ENCODE results near the gene PPIH.
"Not testable (repeated sequence)": the region's sequence is repeated elsewhere in the genome, so short reads cannot be mapped to it uniquely, and the experiment has no call there.

Gene PPIH

DNA sequence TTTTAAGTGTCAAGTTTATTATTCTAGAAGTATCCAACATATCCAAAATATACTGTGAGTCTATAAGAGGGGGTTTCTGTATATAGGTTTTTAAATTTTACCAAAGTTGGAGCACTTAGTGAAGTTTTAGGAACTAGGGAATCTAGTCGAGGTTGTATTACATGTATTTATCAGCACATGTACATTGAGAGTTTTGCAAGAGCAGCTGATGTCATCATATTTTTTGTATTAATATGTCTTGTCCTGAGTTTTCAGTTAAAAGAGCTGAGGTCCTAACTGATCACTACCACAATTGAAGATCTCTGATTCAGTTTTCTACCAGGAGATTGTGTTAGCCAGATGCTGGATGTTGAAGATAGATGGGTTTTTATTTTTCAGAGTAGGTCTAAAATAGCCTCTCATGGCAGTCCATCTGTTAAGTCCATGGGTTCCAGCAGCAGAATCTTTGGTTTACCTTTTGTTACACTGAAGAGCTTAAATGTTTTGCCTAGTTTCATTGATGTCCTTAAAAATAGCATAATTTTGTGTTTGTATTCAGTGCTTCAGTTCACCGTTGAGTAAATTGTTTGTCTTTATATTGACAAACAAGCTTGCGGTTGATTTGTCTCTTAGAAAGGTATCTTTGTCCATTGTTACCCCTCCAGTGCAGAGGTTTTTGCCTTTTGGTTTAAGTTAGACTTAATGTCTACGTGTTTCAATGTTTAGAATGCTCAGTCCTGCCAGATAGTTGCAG lies 40.0 kb downstream of the PPIH start:
- ChIA-PET CTCF (no interaction called here), POLR2A (interaction anchor here (0.8 to 0.9 kb wide), 2 partner anchors 40 to 68 kb away, joined by 3 read pairs; partner anchors contain the start of genes C1orf50, P3H1 and PPIH)
- TF ChIP-seq CTBP1 (IDR thresholded peaks at IDR 0.05; ENCODE audit: borderline replicate concordance) (no peak), LEF1 (IDR thresholded peaks at IDR 0.05; ENCODE audit: borderline replicate concordance) (no peak), ELF4 (IDR thresholded peaks at IDR 0.05) (no peak), FOXM1 (IDR thresholded peaks at IDR 0.05; ENCODE audit: borderline replicate concordance) (no peak), L3MBTL2 (conservative IDR thresholded peaks at IDR 0.05) (no peak)
- no peak for DNase-seq (ENCODE audit: extremely low spot score)

DNA sequence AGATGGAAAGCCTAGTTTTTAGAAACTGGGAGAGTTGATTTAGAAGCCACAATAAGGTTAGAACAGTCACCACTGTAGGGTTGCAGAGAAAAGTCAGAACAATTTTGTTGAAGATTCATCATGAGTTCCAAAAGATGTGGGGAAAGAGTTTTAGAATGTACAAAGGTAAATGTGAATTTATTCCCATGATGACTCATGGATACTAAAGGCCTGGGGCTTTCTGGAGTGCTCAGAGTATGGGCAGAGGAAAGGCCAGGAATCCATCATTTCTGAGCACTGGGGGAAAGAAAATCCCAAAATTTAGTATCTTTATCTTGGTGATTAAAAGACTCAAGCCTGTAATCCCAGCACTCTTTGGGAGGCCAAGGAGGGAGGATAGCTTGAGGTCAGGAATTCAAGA lies 41.8 kb downstream of the PPIH start:
- DNase-seq (ENCODE audit: extremely low spot score): no peak
- ChIA-PET POLR2A (no interaction called here), CTCF (no interaction called here)
- TF ChIP-seq NFRKB (IDR thresholded peaks at IDR 0.05) (no peak), SP1 (IDR thresholded peaks at IDR 0.05) (no peak), FOXM1 (IDR thresholded peaks at IDR 0.05; ENCODE audit: borderline replicate concordance) (no peak), SUZ12 (IDR thresholded peaks at IDR 0.05) (no peak)
- TF ChIP-seq, protein P1, sequence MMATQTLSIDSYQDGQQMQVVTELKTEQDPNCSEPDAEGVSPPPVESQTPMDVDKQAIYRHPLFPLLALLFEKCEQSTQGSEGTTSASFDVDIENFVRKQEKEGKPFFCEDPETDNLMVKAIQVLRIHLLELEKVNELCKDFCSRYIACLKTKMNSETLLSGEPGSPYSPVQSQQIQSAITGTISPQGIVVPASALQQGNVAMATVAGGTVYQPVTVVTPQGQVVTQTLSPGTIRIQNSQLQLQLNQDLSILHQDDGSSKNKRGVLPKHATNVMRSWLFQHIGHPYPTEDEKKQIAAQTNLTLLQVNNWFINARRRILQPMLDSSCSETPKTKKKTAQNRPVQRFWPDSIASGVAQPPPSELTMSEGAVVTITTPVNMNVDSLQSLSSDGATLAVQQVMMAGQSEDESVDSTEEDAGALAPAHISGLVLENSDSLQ (IDR thresholded peaks at IDR 0.05): no peak

DNA sequence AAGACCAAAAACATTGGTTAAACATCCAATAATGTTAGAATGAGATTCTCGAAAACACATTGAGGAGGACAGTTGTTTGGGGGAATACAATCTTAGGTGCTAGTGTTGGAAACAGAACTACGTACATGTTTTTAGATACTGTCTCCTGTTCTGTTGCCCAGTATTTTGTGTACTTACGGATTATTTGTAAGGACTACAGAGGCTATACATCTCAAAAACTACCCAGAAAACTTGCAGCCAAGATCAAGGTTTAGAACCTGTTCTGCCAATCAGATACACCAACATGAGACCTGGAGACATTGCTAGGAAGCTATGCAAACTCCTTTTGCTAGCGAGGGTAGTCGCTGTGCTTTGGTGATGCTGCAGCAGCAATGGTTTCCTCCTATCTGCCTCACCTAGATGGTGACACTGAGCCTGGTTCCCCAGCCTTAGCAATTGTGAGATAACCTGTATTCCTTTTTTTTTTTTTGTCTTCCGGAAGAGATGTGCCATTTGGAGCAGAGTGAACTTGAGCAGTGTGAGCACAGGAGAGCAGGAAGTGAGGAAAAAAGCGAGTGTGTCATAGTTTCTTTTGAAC lies 45.8 kb downstream of the PPIH start:
- POLR2A ChIA-PET: no interaction called here
- CTCF ChIA-PET: no interaction called here
- TF ChIP-seq HDGF (IDR thresholded peaks at IDR 0.05; ENCODE audit: borderline replicate concordance) (no peak), SUZ12 (IDR thresholded peaks at IDR 0.05) (no peak), LEF1 (IDR thresholded peaks at IDR 0.05; ENCODE audit: borderline replicate concordance) (no peak), ZNF384 (IDR thresholded peaks at IDR 0.05) (no peak), ARNT (IDR thresholded peaks at IDR 0.05) (no peak), ELF4 (IDR thresholded peaks at IDR 0.05) (no peak)
- TF ChIP-seq, protein P1 (IDR thresholded peaks at IDR 0.05): no peak
- DNase-seq (ENCODE audit: extremely low spot score): no peak

DNA sequence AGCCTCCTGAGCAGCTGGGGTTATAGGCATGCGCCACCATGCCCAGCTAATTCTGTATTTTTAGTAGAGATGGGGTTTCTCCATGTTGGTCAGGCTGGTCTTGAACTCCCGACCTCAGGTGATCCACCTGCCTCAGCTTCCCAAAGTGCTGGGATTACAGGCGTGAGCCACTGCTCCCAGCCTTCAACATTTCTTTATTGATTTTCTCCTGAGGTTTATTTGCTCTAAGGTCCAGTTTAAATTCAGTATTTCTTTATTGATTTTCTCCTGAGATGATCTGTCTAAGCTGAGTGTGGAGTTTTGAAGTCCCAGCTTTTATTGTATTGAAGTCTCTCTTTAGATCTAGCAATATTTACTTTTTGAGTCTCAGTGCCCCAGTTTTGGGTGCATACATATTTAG lies 54.6 kb downstream of the PPIH start:
- POLR2A ChIA-PET: not testable (repeated sequence)

DNA sequence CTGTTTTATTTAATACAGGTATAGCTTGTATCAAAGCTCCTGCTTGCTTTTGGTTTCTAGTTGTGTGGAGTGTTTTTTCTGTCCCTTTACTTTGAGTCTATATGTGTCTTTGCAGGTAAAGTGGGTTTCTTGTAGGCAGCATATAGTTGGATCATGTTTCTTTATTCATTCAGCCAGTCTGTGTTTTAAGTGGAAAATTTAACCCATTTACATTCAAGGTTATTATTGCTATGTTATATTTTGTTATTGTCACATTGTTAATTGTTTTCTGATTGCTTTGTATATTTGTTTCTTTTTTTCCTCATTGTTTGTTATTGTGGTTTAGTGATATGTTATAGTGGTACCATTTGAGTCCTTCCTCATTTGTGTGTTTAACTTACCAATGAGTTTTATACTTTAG lies 55.1 kb downstream of the PPIH start:
- ChIA-PET POLR2A (no interaction called here), CTCF (no interaction called here)
- no peak for DNase-seq (ENCODE audit: extremely low spot score)
- TF ChIP-seq ELF4 (IDR thresholded peaks at IDR 0.05): no peak
- TF ChIP-seq ARNT (IDR thresholded peaks at IDR 0.05): no peak
- TF ChIP-seq NFRKB (IDR thresholded peaks at IDR 0.05): no peak
- TF ChIP-seq TARDBP (IDR thresholded peaks at IDR 0.05): no peak
- no peak for TF ChIP-seq FOXM1 (IDR thresholded peaks at IDR 0.05; ENCODE audit: borderline replicate concordance)
- TF ChIP-seq SUZ12 (IDR thresholded peaks at IDR 0.05): no peak
- no peak for TF ChIP-seq ZNF384 (IDR thresholded peaks at IDR 0.05)
- TF ChIP-seq L3MBTL2 (conservative IDR thresholded peaks at IDR 0.05): no peak
- TF ChIP-seq HDGF (IDR thresholded peaks at IDR 0.05; ENCODE audit: borderline replicate concordance): no peak
- no peak for TF ChIP-seq CTBP1 (IDR thresholded peaks at IDR 0.05; ENCODE audit: borderline replicate concordance)
- TF ChIP-seq SP1 (IDR thresholded peaks at IDR 0.05): no peak
- TF ChIP-seq FOXK2 (IDR thresholded peaks at IDR 0.05): no peak
- TF ChIP-seq LEF1 (IDR thresholded peaks at IDR 0.05; ENCODE audit: borderline replicate concordance): no peak
- TF ChIP-seq BHLHE40 (IDR thresholded peaks at IDR 0.05; ENCODE audit: borderline replicate concordance): no peak
- TF ChIP-seq, protein P1 (IDR thresholded peaks at IDR 0.05): no peak
- no peak for TF ChIP-seq FOXA1 (IDR thresholded peaks at IDR 0.05)

More for the DNA sequence above, 54.6 kb downstream of the PPIH start:
- CTCF ChIA-PET; DNase-seq (ENCODE audit: extremely low spot score): not testable (repeated sequence)

DNA sequence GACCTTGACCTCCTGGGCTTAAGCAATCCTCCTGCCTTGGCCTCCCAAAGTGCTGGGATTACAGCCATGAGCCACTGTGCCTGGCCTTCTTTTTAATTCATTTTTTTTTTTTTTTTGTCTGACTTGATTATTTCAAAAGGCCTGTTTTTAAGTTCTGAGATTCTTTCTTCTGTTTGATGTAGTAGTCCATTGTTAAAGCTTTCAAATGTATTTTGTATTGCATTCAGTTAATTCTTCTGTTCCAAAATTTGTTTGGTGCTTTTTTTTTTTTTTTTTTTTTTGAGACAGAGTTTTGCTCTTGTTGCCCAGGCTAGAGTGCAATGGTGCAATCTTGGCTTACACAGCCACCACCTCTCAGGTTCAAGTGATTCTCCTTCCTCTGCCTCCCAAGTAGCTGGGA lies 56.2 kb downstream of the PPIH start:
- DNase-seq (ENCODE audit: extremely low spot score); CTCF ChIA-PET; POLR2A ChIA-PET: not testable (repeated sequence)

DNA sequence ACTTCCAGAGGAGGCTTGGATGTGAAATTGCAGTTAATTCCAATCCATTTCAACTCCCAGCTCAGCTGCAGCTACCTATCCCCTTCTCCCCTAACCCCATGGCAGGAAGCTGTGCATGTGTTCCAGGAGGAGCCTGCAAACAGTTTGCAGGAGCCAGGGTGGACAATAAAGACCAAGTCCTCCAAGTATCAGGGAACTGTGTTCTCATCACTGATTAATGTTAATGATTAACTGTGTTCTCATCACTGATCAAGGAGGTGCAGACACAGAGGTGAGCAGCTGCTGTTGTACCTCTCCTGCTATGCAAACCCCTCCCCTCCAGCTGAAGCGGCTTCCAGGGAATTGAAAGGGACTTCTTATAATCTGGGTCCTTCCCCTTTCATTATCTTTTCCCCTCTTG lies 62.6 kb downstream of the PPIH start:
- TF ChIP-seq ARNT (IDR thresholded peaks at IDR 0.05): no peak
- no peak for TF ChIP-seq BHLHE40 (IDR thresholded peaks at IDR 0.05; ENCODE audit: borderline replicate concordance)
- no peak for TF ChIP-seq ELF4 (IDR thresholded peaks at IDR 0.05)
- TF ChIP-seq FOXM1 (IDR thresholded peaks at IDR 0.05; ENCODE audit: borderline replicate concordance): no peak
- TF ChIP-seq CTBP1 (IDR thresholded peaks at IDR 0.05; ENCODE audit: borderline replicate concordance): no peak
- no peak for TF ChIP-seq SP1 (IDR thresholded peaks at IDR 0.05)
- no peak for TF ChIP-seq NFRKB (IDR thresholded peaks at IDR 0.05)
- TF ChIP-seq TARDBP (IDR thresholded peaks at IDR 0.05): no peak
- TF ChIP-seq, protein P1 (IDR thresholded peaks at IDR 0.05): no peak
- TF ChIP-seq ZNF384 (IDR thresholded peaks at IDR 0.05): no peak
- CTCF ChIA-PET: interaction anchor here (0.6 kb wide), 1 partner anchor 34 kb away, joined by 3 read pairs; no protein-coding TSS in a partner anchor
- POLR2A ChIA-PET: no interaction called here
- no peak for DNase-seq (ENCODE audit: extremely low spot score)
